Measurements from ENCODE around the gene ZNF836. TPM values are rescaled to one million over a fixed set of nuclear protein-coding genes. Genes with fewer than 3 reads are reported as not detected.
A peak's percentile ranks its signal among the peaks of the same experiment; 100 is the strongest.

The ZNF836 gene
- total RNA-seq, 1 donor from 2014 or later: 8.1 TPM

- Histone ChIP-seq H3K36me3 (no peaks in the 10 kb centered on the region), H3K9me3 (replicated peaks) (no peaks in the 10 kb centered on the region), H3K4me3 (no peak overlapping the region), H3K27me3 (ENCODE audit: low read depth) (no peaks in the 10 kb centered on the region), H3K27ac (replicated peaks) (no peak overlapping the region), H3K4me1 (peaks cover 10% of the 10 kb centered on the region)
- no peak for TF ChIP-seq CTCF (IDR thresholded peaks at IDR 0.05; ENCODE audit: borderline replicate concordance)
- no peak for DNase-seq
- intact Hi-C loops (cut with micrococcal nuclease): no loop called here
These were observed 5.2 kb upstream of the ZNF836 start for GRCh38 chr19:52176574-52176973.

GRCh38 chr19:52172347-52172746 is 926 bp upstream of the ZNF836 start:
- H3K27ac ChIP-seq (replicated peaks): peak overlapping the region; percentile 89
- peaks cover 34% of the 10 kb centered on the region for H3K4me1 ChIP-seq
- H3K4me3 ChIP-seq: peak overlapping the region; percentile 95
- H3K9me3 ChIP-seq (replicated peaks): no peaks in the 10 kb centered on the region
- no peak for TF ChIP-seq CTCF (IDR thresholded peaks at IDR 0.05; ENCODE audit: borderline replicate concordance)
- H3K27me3 ChIP-seq (ENCODE audit: low read depth): no peaks in the 10 kb centered on the region
- DNase-seq: no peak
- H3K36me3 ChIP-seq: peaks cover 18% of the 10 kb centered on the region
- intact Hi-C loops (cut with micrococcal nuclease): no loop called here

- peak; percentile 20 for DNase-seq
- Histone ChIP-seq H3K9me3 (replicated peaks) (no peaks in the 10 kb centered on the region), H3K4me3 (peak overlapping the region; percentile 95), H3K4me1 (peaks cover 34% of the 10 kb centered on the region), H3K36me3 (peaks cover 30% of the 10 kb centered on the region), H3K27me3 (ENCODE audit: low read depth) (no peaks in the 10 kb centered on the region), H3K27ac (replicated peaks) (peak overlapping the region; percentile 89)
- intact Hi-C loops (cut with micrococcal nuclease): no loop called here
- no peak for TF ChIP-seq CTCF (IDR thresholded peaks at IDR 0.05; ENCODE audit: borderline replicate concordance)
These were observed 529 bp downstream of the ZNF836 start for GRCh38 chr19:52170863-52171320.

GRCh38 chr19:52170304-52170703 is 1.1 kb downstream of the ZNF836 start:
- H3K4me1 ChIP-seq: peaks cover 34% of the 10 kb centered on the region
- DNase-seq: no peak
- intact Hi-C loops (cut with micrococcal nuclease): no loop called here
- no peaks in the 10 kb centered on the region for H3K27me3 ChIP-seq (ENCODE audit: low read depth)
- H3K4me3 ChIP-seq: peak overlapping the region; percentile 95
- H3K27ac ChIP-seq (replicated peaks): peak overlapping the region; percentile 89
- H3K36me3 ChIP-seq: peaks cover 36% of the 10 kb centered on the region
- no peak for TF ChIP-seq CTCF (IDR thresholded peaks at IDR 0.05; ENCODE audit: borderline replicate concordance)
- H3K9me3 ChIP-seq (replicated peaks): no peaks in the 10 kb centered on the region

- Histone ChIP-seq H3K9me3 (replicated peaks) (peaks cover 82% of the 10 kb centered on the region), H3K4me3 (no peak overlapping the region)
These were observed 15.6 kb downstream of the ZNF836 start for GRCh38 chr19:52155596-52156359.

More at GRCh38 chr19:52155596-52156359, 15.6 kb downstream of the ZNF836 start:
- intact Hi-C loops (cut with micrococcal nuclease): no loop called here
- Histone ChIP-seq H3K27ac (replicated peaks) (no peak overlapping the region), H3K36me3 (peaks cover 75% of the 10 kb centered on the region), H3K27me3 (ENCODE audit: low read depth) (no peaks in the 10 kb centered on the region), H3K4me1 (no peaks in the 10 kb centered on the region)
- DNase-seq: no peak
- TF ChIP-seq CTCF (IDR thresholded peaks at IDR 0.05; ENCODE audit: borderline replicate concordance): no peak

Measured in left ventricle myocardium inferior (tissue), 1 donor.